ENCODE results near the gene RALGPS1.

The RALGPS1 gene

GRCh38 chr9:127225801-127226625 is 311.4 kb downstream of the RALGPS1 start:
- Histone ChIP-seq H3K4me3 (ENCODE audit: low read depth in 1 of 2, low read length in 1 of 2) (peak overlapping the region in 1 of 2 experiments; percentile 66), H3K36me3 (no peaks in the 10 kb centered on the region), H3K4me1 (ENCODE audit: control insufficient read depth in 1 of 2, insufficient read depth in 1 of 2, low read depth in 1 of 2, low read length in 1 of 2) (peaks cover 19 to 32% of the 10 kb centered on the region in 2 experiments), H3K27ac (no peak overlapping the region), H3K9me3 (no peaks in the 10 kb centered on the region), H3K27me3 (peaks cover 75% of the 10 kb centered on the region)
- no peak for TF ChIP-seq CTCF (IDR thresholded peaks at IDR 0.05)

GRCh38 chr9:127229691-127230417 is 315.3 kb downstream of the RALGPS1 start:
- H3K27ac ChIP-seq: no peak overlapping the region
- no peak for TF ChIP-seq CTCF (IDR thresholded peaks at IDR 0.05)
- no peak overlapping the region for H3K4me3 ChIP-seq (ENCODE audit: low read depth in 1 of 2, low read length in 1 of 2)
- H3K36me3 ChIP-seq: no peaks in the 10 kb centered on the region
- H3K9me3 ChIP-seq: no peaks in the 10 kb centered on the region
- peaks cover 78% of the 10 kb centered on the region for H3K27me3 ChIP-seq
- H3K4me1 ChIP-seq (ENCODE audit: control insufficient read depth in 1 of 2, insufficient read depth in 1 of 2, low read depth in 1 of 2, low read length in 1 of 2): peaks cover 6 to 12% of the 10 kb centered on the region in 2 experiments

- H3K36me3 ChIP-seq: no peaks in the 10 kb centered on the region
- no peak for TF ChIP-seq CTCF (IDR thresholded peaks at IDR 0.05)
- peaks cover 59% of the 10 kb centered on the region for H3K27me3 ChIP-seq
- no peaks in the 10 kb centered on the region for H3K9me3 ChIP-seq
- no peak overlapping the region for H3K27ac ChIP-seq
- H3K4me3 ChIP-seq (ENCODE audit: low read depth in 1 of 2, low read length in 1 of 2): no peak overlapping the region
- no peaks in the 10 kb centered on the region for H3K4me1 ChIP-seq (ENCODE audit: control insufficient read depth in 1 of 2, insufficient read depth in 1 of 2, low read depth in 1 of 2, low read length in 1 of 2)
These were observed 317.1 kb downstream of the RALGPS1 start for GRCh38 chr9:127231666-127232065.

GRCh38 chr9:127232833-127233549 is 318.4 kb downstream of the RALGPS1 start:
- H3K4me1 ChIP-seq (ENCODE audit: control insufficient read depth in 1 of 2, insufficient read depth in 1 of 2, low read depth in 1 of 2, low read length in 1 of 2): no peaks in the 10 kb centered on the region
- H3K27me3 ChIP-seq: peaks cover 46% of the 10 kb centered on the region
- TF ChIP-seq CTCF (IDR thresholded peaks at IDR 0.05): no peak
- H3K27ac ChIP-seq: no peak overlapping the region
- no peaks in the 10 kb centered on the region for H3K9me3 ChIP-seq
- no peaks in the 10 kb centered on the region for H3K36me3 ChIP-seq
- no peak overlapping the region for H3K4me3 ChIP-seq (ENCODE audit: low read depth in 1 of 2, low read length in 1 of 2)

- H3K9me3 ChIP-seq: no peaks in the 10 kb centered on the region
- H3K27me3 ChIP-seq: peaks cover 41% of the 10 kb centered on the region
- no peak for TF ChIP-seq CTCF (IDR thresholded peaks at IDR 0.05)
- H3K4me1 ChIP-seq (ENCODE audit: control insufficient read depth in 1 of 2, insufficient read depth in 1 of 2, low read depth in 1 of 2, low read length in 1 of 2): no peaks in the 10 kb centered on the region
- no peak overlapping the region for H3K27ac ChIP-seq
- H3K4me3 ChIP-seq (ENCODE audit: low read depth in 1 of 2, low read length in 1 of 2): no peak overlapping the region
- no peaks in the 10 kb centered on the region for H3K36me3 ChIP-seq
These were observed 319.0 kb downstream of the RALGPS1 start for GRCh38 chr9:127233550-127233949.
